Spleen (tissue), 7 donors: ENCODE data around the gene PTBP3.

Experiments
- CTCF ChIP-seq, 11 experiments: fragments of 200-600 bp in 7 of 11; fragments of 450-650 bp in 4 of 11; sonication (generic) in 4 of 11; IDR thresholded peaks in 8 of 11; conservative IDR thresholded peaks in 3 of 11; 1 replicate in 7 of 11; 2 replicates in 4 of 11; pipeline versions ENCODE4 v1.4.0 to v1.8.0; 2016 to 2021; ENCODE audit warnings: antibody characterized with exemption in 11 of 11, inconsistent platforms in 4 of 11, mild to moderate bottlenecking in 1 of 11
- POLR2A ChIP-seq, 3 donors: fragments of 450-650 bp; IDR thresholded peaks; one replicate each; pipeline ENCODE4 v1.5.1; 2017; ENCODE audit warnings: antibody characterized with exemption in 3 of 3, mild to moderate bottlenecking in 1 of 3
- POLR2AphosphoS5 ChIP-seq, 3 donors: sonication (generic); formaldehyde crosslinking; IDR thresholded peaks; one replicate each; pipeline ENCODE4 v1.5.1; 2017; ENCODE audit warnings: antibody characterized with exemption in 3 of 3
- donor health status: DM: no; HTN: no; CAD: no; lungs with moderate emphysema.
- donor health status: DM: no; HTN: no; CAD: no.
- donor health status: DM: no; HTN: no; CAD: no.

- TF ChIP-seq CTCF (IDR thresholded peaks at IDR 0.05 in 8 of 11, conservative IDR thresholded peaks at IDR 0.05 in 3 of 11) (no peak), POLR2A (IDR thresholded peaks at IDR 0.05) (no peak), POLR2AphosphoS5 (IDR thresholded peaks at IDR 0.05) (no peak)
Measured at GRCh38 chr9:112200711-112201110, 132.7 kb downstream of the PTBP3 start.
